K562 (cell line): ENCODE results near the gene KIF25. TPM values are rescaled to one million over a fixed set of nuclear protein-coding genes. Genes with fewer than 3 reads are reported as not detected.
A peak's percentile ranks its signal among the peaks of the same experiment; 100 is the strongest.

Experiments
- ATAC-seq: fragments of 200-7000 bp; cut with Tn5 transposase; 3 replicates; pipeline ENCODE4 v1.9.1; 2020; ENCODE audit warnings: moderate library complexity
- BruUV-seq: library from RNA; stranded (reverse); fragments of 400-500 nt; replicated peaks from 2 replicates; lab custom pipeline; 2021; lab: Mats Ljungman, UMichigan
- CTCF ChIA-PET: fragments of 300-600 bp; formaldehyde crosslinking; extraction: SDS; loops from one replicate; lab custom pipeline; 2021; ENCODE audit warnings: low intra/inter-chr PET ratio; lab: Yijun Ruan, JAX
- POLR2A ChIA-PET: fragments of 300-600, 350-650 bp; sonication (Branson Sonifier 250); formaldehyde crosslinking; extraction: SDS; loops from one replicate; lab custom pipeline; 2021; ENCODE audit warnings: antibody characterized with exemption, inconsistent platforms; lab: Yijun Ruan, JAX
- DNase-seq, 4 experiments: peaks; one replicate each; pipeline versions ENCODE4 v3.0.0 to v3.0.0-alpha.2; 2011 to 2018; ENCODE audit warnings: low spot score in 3 of 4, mixed read lengths in 3 of 4; ENCODE audit errors: extremely low read depth in 1 of 4
- FAIRE-seq: peaks from 2 replicates; lab custom pipeline; 2011; peaks lifted over from hg19 to GRCh38; lab: Jason Lieb, UNC
- H2AFZ ChIP-seq: 2 replicates; pipeline ENCODE4 v1.6.0; 2011; ENCODE audit warnings: low read depth, low read length, control low read depth, inconsistent platforms
- H3K27ac ChIP-seq: fragments of 200-600 bp; 3 replicates; pipeline ENCODE4 v1.8.0; 2011; ENCODE audit warnings: low read depth, mild to moderate bottlenecking, control low read depth, inconsistent platforms, low read length, moderate library complexity, mixed read lengths; ENCODE audit errors: extremely low read depth
- H3K27me3 ChIP-seq, 2 experiments: fragments of 300-600 bp in 1 of 2; 2 replicates in 1 of 2; 3 replicates in 1 of 2; pipeline versions ENCODE4 v1.6.0 to v1.8.0; 2011; ENCODE audit warnings: inconsistent platforms in 2 of 2, low read length in 2 of 2, mild to moderate bottlenecking in 1 of 2, mixed read lengths in 1 of 2, moderate library complexity in 1 of 2; ENCODE audit not compliant: control insufficient read depth in 2 of 2, insufficient read depth in 2 of 2
- H3K36me3 ChIP-seq: fragments of 300-600 bp; 3 replicates; pipeline ENCODE4 v1.8.0; 2011; ENCODE audit warnings: mild to moderate bottlenecking, low read length, inconsistent platforms; ENCODE audit not compliant: control insufficient read depth, insufficient read depth
- H3K4me1 ChIP-seq, 2 experiments: fragments of 200-600 bp in 1 of 2; replicated peaks in 1 of 2; 2 replicates in 1 of 2; 3 replicates in 1 of 2; pipeline versions ENCODE4 v1.5.1 to v1.8.0; 2011; ENCODE audit warnings: inconsistent platforms in 2 of 2, low read length in 2 of 2, mild to moderate bottlenecking in 1 of 2, mixed read lengths in 1 of 2, moderate library complexity in 1 of 2; ENCODE audit not compliant: control insufficient read depth in 2 of 2, insufficient read depth in 2 of 2
- H3K4me2 ChIP-seq: 2 replicates; pipeline ENCODE4 v1.6.1; 2011; ENCODE audit warnings: low read length, control low read depth, inconsistent platforms, mixed read lengths; ENCODE audit not compliant: insufficient read depth
- H3K4me3 ChIP-seq: fragments of 200-600 bp; sonication (generic), shearing (Covaris generic); 2 replicates; pipeline ENCODE4 v1.5.1; 2016; ENCODE audit warnings: control low read depth, inconsistent platforms
- H3K79me2 ChIP-seq: fragments of 200-600 bp; 3 replicates; pipeline ENCODE4 v1.8.0; 2011; ENCODE audit warnings: low read length, inconsistent platforms; ENCODE audit not compliant: control insufficient read depth, insufficient read depth
- H3K9ac ChIP-seq, 2 experiments: 2 replicates each; pipeline versions ENCODE4 v1.6.0 to v1.6.1; 2011; ENCODE audit warnings: low read depth in 2 of 2, low read length in 2 of 2, control low read depth in 1 of 2, inconsistent platforms in 1 of 2, mild to moderate bottlenecking in 1 of 2, mixed read lengths in 1 of 2; ENCODE audit not compliant: insufficient read depth in 1 of 2
- H3K9me1 ChIP-seq: one replicate; pipeline ENCODE4 v1.6.0; 2011; ENCODE audit warnings: inconsistent platforms, mild to moderate bottlenecking, low read length, moderate library complexity; ENCODE audit not compliant: control insufficient read depth, insufficient read depth
- H3K9me3 ChIP-seq: replicated peaks from 2 replicates; pipeline ENCODE4 v1.5.1; 2011; ENCODE audit warnings: low read depth, low read length, inconsistent platforms; ENCODE audit not compliant: control insufficient read depth, insufficient read depth
- H4K20me1 ChIP-seq: replicated peaks from 2 replicates; pipeline ENCODE4 v1.6.1; 2011; ENCODE audit warnings: low read length, inconsistent platforms, mixed read lengths; ENCODE audit not compliant: control insufficient read depth, insufficient read depth
- CEBPB ChIP-seq: fragments of 450-650 bp; IDR thresholded peaks from 2 replicates; pipeline ENCODE4 v1.6.1; 2016; ENCODE audit warnings: missing genetic modification characterization, missing compliant biosample characterization
- CXXC5 ChIP-seq: fragments of 250-450 bp; sonication (Bioruptor Pico); IDR thresholded peaks from 2 replicates; pipeline ENCODE4 v1.8.0; 2022; ENCODE audit warnings: inconsistent platforms, mild to moderate bottlenecking, moderate library complexity
- FOXK1 ChIP-seq: sonication (generic); formaldehyde crosslinking; IDR thresholded peaks from 2 replicates; pipeline ENCODE4 v1.8.0; 2022; ENCODE audit warnings: missing genetic modification reagents, mild to moderate bottlenecking, borderline replicate concordance
- GABPB1 ChIP-seq: sonication (generic); formaldehyde crosslinking; IDR thresholded peaks from 2 replicates; pipeline ENCODE4 v1.8.0; 2022; ENCODE audit warnings: mild to moderate bottlenecking, missing genetic modification reagents
- HCFC1 ChIP-seq: IDR thresholded peaks from 2 replicates; pipeline ENCODE4 v1.6.1; 2012; ENCODE audit warnings: low read depth, low read length, improper control_type of control experiment
- KLF6 ChIP-seq: fragments of 250-450 bp; sonication (Bioruptor Pico); IDR thresholded peaks from 2 replicates; pipeline ENCODE4 v1.4.0; 2020; ENCODE audit warnings: mild to moderate bottlenecking, moderate library complexity, borderline replicate concordance
- L3MBTL2 ChIP-seq: fragments of 450-650 bp; IDR thresholded peaks from 2 replicates; pipeline ENCODE4 v1.6.1; 2016; ENCODE audit warnings: mild to moderate bottlenecking, moderate library complexity
- MAZ ChIP-seq, 2 experiments: fragments of 450-650 bp in 1 of 2; sonication (generic) in 1 of 2; formaldehyde crosslinking; IDR thresholded peaks in 1 of 2; conservative IDR thresholded peaks in 1 of 2; 2 replicates each; pipeline versions ENCODE4 v1.4.0 to v1.5.0; 2020; ENCODE audit warnings: mild to moderate bottlenecking in 1 of 2, missing genetic modification reagents in 1 of 2
- NFXL1 ChIP-seq: fragments of 450-650 bp; formaldehyde crosslinking; IDR thresholded peaks from 2 replicates; pipeline ENCODE4 v1.4.0; 2021; ENCODE audit warnings: mild to moderate bottlenecking
- PATZ1 ChIP-seq: fragments of 250-450 bp; sonication (Bioruptor Pico); IDR thresholded peaks from 2 replicates; pipeline ENCODE4 v1.5.0; 2020; ENCODE audit warnings: mild to moderate bottlenecking, borderline replicate concordance
- WHSC1 ChIP-seq: IDR thresholded peaks from one replicate; pipeline ENCODE4 v1.6.1; 2012; ENCODE audit warnings: low read length, control low read depth, inconsistent platforms
- XRCC3 ChIP-seq: fragments of 450-650 bp; IDR thresholded peaks from 2 replicates; pipeline ENCODE4 v1.6.1; 2017; ENCODE audit warnings: mild to moderate bottlenecking, moderate library complexity
- ZBTB1 ChIP-seq: sonication (generic); formaldehyde crosslinking; IDR thresholded peaks from 2 replicates; pipeline ENCODE4 v1.8.1; 2023; ENCODE audit warnings: missing genetic modification reagents, low read depth, mild to moderate bottlenecking, borderline replicate concordance
- ZNF134 ChIP-seq: fragments of 250-450 bp; sonication (Bioruptor Pico); conservative IDR thresholded peaks from 2 replicates; pipeline ENCODE4 v1.4.0; 2020
- ZNF239 ChIP-seq: fragments of 250-450 bp; sonication (Bioruptor Pico); IDR thresholded peaks from 2 replicates; pipeline ENCODE4 v1.4.0; 2020; ENCODE audit warnings: mild to moderate bottlenecking
- ZNF668 ChIP-seq: fragments of 250-450 bp; sonication (Bioruptor Pico); IDR thresholded peaks from 2 replicates; pipeline ENCODE4 v1.8.0; 2022; ENCODE audit warnings: mild to moderate bottlenecking, inconsistent platforms
- ZNF717 ChIP-seq: fragments of 250-450 bp; sonication (Bioruptor Pico); IDR thresholded peaks from 2 replicates; pipeline ENCODE4 v1.5.0; 2021
- WGBS: fragments of 100-300 bp; shearing (Covaris generic); methylation state at CpG from one replicate; pipeline ENCODE4 v1.1.6; 2016; ENCODE audit warnings: low coverage, mixed read lengths; ENCODE audit not compliant: insufficient coverage; ENCODE audit errors: missing lambda C conversion rate; 5-methylcytosine and 5-hydroxymethylcytosine counted together
- in situ Hi-C: fragments of 300-500 bp; cut with MboI; formaldehyde crosslinking; loops from 4 replicates; pipeline ENCODE4 v1.15.0; 2018; ENCODE audit warnings: inconsistent platforms, mixed read lengths
- intact Hi-C: fragments of 100-400 bp; cut with micrococcal nuclease; formaldehyde crosslinking; loops from 2 replicates; pipeline ENCODE4 v1.14.2; 2022
- polyA plus RNA-seq, 8 experiments: library from polyadenylated mRNA; depleted of rRNA in 4 of 8; stranded (reverse) in 5 of 8; unstranded in 3 of 8; fragments of >200 nt; fragmentation: Nextera tagmentation in 2 of 8; fragmentation: Illumina TruSeq in 1 of 8; extraction: Ambion mirVana in 2 of 8; extraction: Trizol in 1 of 8; gene quantifications; 2 replicates each; pipeline versions ENCODE4 v1.2.1 to v1.2.3, GENCODE V29; 2011 to 2014; ENCODE audit warnings: inconsistent platforms in 1 of 8, missing spikeins in 1 of 8
- total RNA-seq, 7 experiments: library from RNA; depleted of rRNA in 6 of 7; stranded (reverse); fragments of >200 nt in 6 of 7; fragmentation: Illumina TruSeq in 2 of 7; extraction: Trizol in 2 of 7; gene quantifications; 2 replicates each; pipeline versions ENCODE4 v1.2.1 to v1.2.3, GENCODE V29; 2011 to 2021; ENCODE audit warnings: low replicate concordance in 1 of 7
- TF ChIP-seq, protein P1 (sequence below), 2 experiments: fragments of 450-650 bp; conservative IDR thresholded peaks; 2 replicates each; pipeline ENCODE4 v1.6.1; 2017; ENCODE audit warnings: mild to moderate bottlenecking in 2 of 2, moderate library complexity in 2 of 2
- TF ChIP-seq, protein P2 (sequence below), 2 experiments: IDR thresholded peaks; 2 replicates each; pipeline ENCODE4 v1.6.1; 2011; ENCODE audit warnings: borderline replicate concordance in 1 of 2, control low read depth in 1 of 2, low read depth in 1 of 2, low read length in 1 of 2, mild to moderate bottlenecking in 1 of 2, mixed read lengths in 1 of 2, moderate library complexity in 1 of 2; ENCODE audit not compliant: insufficient read depth in 1 of 2, insufficient read length in 1 of 2, poor library complexity in 1 of 2, severe bottlenecking in 1 of 2; ENCODE audit errors: extremely low read depth in 1 of 2

KIF25 gene
- total and polyA plus RNA-seq, 9 of the 15 experiments (the other 6 are each of a cell fraction or from before 2014, with no cell fraction given) = 0.04 to 0.49 (median 0.23) TPM; not detected in 5

DNA sequence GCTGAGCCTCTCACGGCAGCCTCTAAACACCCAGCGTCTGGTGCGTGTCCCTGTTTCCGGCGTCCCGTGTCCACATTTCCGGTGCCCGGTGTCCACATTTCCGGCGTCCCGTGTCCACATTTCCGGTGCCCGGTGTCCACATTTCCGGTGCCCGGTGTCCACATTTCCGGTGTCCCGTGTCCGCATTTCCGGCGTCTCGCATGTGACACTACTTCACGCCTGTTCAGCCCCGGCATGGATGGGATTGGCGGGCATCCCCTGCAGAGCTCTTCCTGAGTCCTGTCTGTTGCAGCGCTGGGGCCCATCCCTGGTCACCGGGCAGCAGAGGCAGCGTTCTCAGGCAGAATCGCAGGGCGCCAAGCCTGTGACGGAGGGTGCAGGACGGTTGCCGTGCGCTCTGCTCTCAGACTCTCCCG, 78.3 kb downstream of the KIF25 start:
- FAIRE-seq (no peak), ATAC-seq (no peak), DNase-seq (no peak)
- Histone ChIP-seq H3K36me3 (no peaks in the 10 kb centered on the region), H3K9me3 (no peaks in the 10 kb centered on the region; the same call in 1 of the 2 replicates), H4K20me1 (0 out of 2 replicates have a peak, but pooled peaks cover 4% of the 10 kb centered on the region), H3K9ac (no peak overlapping the region), H3K79me2 (no peaks in the 10 kb centered on the region), H3K9me1 (no peaks in the 10 kb centered on the region), H3K27me3 (peaks cover 19 to 69% of the 10 kb centered on the region in 2 experiments), H3K4me2 (0 out of 2 replicates have a peak overlapping the region, but pooled peaks have one; percentile 8), H2AFZ (peak overlapping the region; percentile 72), H3K27ac (no peak overlapping the region), H3K4me1 (peaks cover 0 to 16% of the 10 kb centered on the region in 2 experiments; a peak in 2 of 5 replicates), H3K4me3 (no peak overlapping the region)
- ChIA-PET CTCF (no interaction called here), POLR2A (interaction anchor here (0.6 kb wide), 1 partner anchor 1419 kb away, joined by 3 read pairs; no protein-coding TSS in a partner anchor)
- in situ Hi-C loops (no loop called here), intact Hi-C loops (no loop called here)
- no TSS peak for BruUV-seq
- WGBS = 21% methylated on average over 28 of the region's 34 CpGs
- TF ChIP-seq MAZ (CRISPR knock-in tag; conservative IDR thresholded peaks at IDR 0.05 in 1 of 2, IDR thresholded peaks at IDR 0.05 in 1 of 2) = 0 out of 4 replicates have a peak, but pooled peaks of 1 of the 2 experiments have one; percentile 27
- TF ChIP-seq GABPB1 (CRISPR knock-in tag) = peak; percentile 49; the same call in 1 of the 2 replicates
- no peak for TF ChIP-seq WHSC1
- TF ChIP-seq, protein P1, sequence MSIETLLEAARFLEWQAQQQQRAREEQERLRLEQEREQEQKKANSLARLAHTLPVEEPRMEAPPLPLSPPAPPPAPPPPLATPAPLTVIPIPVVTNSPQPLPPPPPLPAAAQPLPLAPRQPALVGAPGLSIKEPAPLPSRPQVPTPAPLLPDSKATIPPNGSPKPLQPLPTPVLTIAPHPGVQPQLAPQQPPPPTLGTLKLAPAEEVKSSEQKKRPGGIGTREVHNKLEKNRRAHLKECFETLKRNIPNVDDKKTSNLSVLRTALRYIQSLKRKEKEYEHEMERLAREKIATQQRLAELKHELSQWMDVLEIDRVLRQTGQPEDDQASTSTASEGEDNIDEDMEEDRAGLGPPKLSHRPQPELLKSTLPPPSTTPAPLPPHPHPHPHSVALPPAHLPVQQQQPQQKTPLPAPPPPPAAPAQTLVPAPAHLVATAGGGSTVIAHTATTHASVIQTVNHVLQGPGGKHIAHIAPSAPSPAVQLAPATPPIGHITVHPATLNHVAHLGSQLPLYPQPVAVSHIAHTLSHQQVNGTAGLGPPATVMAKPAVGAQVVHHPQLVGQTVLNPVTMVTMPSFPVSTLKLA (conservative IDR thresholded peaks at IDR 0.05) = no peak
- TF ChIP-seq ZBTB1 (CRISPR knock-in tag) = no peak
- TF ChIP-seq FOXK1 (CRISPR knock-in tag) = no peak
- TF ChIP-seq PATZ1 (CRISPR knock-in tag) = no peak
- TF ChIP-seq HCFC1 = 0 out of 2 replicates have a peak, but pooled peaks have one; percentile 12
- TF ChIP-seq ZNF239 (CRISPR knock-in tag) = no peak
- TF ChIP-seq ZNF134 (CRISPR knock-in tag) = 0 out of 2 replicates have a peak, but pooled peaks have one; percentile 46
- no peak for TF ChIP-seq CEBPB (tag)
- TF ChIP-seq L3MBTL2 = peak; percentile 78
- TF ChIP-seq XRCC3 = no peak
- TF ChIP-seq ZNF668 (CRISPR knock-in tag) = no peak
- peak; percentile 70 for TF ChIP-seq CXXC5 (CRISPR knock-in tag)
- TF ChIP-seq KLF6 (CRISPR knock-in tag) = no peak
- TF ChIP-seq, protein P2, sequence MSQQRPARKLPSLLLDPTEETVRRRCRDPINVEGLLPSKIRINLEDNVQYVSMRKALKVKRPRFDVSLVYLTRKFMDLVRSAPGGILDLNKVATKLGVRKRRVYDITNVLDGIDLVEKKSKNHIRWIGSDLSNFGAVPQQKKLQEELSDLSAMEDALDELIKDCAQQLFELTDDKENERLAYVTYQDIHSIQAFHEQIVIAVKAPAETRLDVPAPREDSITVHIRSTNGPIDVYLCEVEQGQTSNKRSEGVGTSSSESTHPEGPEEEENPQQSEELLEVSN (IDR thresholded peaks at IDR 0.05; ENCODE audit: borderline replicate concordance in 1 of 2, extremely low read depth in 1 of 2, insufficient read depth in 1 of 2, insufficient read length in 1 of 2, low read depth in 1 of 2, low read length in 1 of 2, poor library complexity in 1 of 2, severe bottlenecking in 1 of 2) = peak in 1 of 2 experiments; percentile 17
- TF ChIP-seq ZNF717 = no peak
- no peak for TF ChIP-seq NFXL1 (CRISPR knock-in tag)
